NCI-H2196 (cell line): Measurements from ENCODE around the gene HLA-DQA2.
"Not testable (repeated sequence)": the region's sequence is repeated elsewhere in the genome, so short reads cannot be mapped to it uniquely, and the experiment has no call there.

Experiments used
- DNase-seq: peaks from one replicate; lab custom pipeline; 2025; ENCODE audit not compliant: unreplicated experiment; lab: John Stamatoyannopoulos, UW

The HLA-DQA2 gene

GRCh38 chr6:32775071-32775470, 33.9 kb downstream of the HLA-DQA2 start:
- DNase-seq = no peak

GRCh38 chr6:32779036-32779435, 37.8 kb downstream of the HLA-DQA2 start:
- DNase-seq = no peak

GRCh38 chr6:32782923-32783322, 41.7 kb downstream of the HLA-DQA2 start:
- DNase-seq = not testable (repeated sequence)

- DNase-seq = peak; percentile 59
Measured at GRCh38 chr6:32785781-32786533, 44.8 kb downstream of the HLA-DQA2 start.

- DNase-seq = no peak
Measured at GRCh38 chr6:32790306-32790705, 49.1 kb downstream of the HLA-DQA2 start.

GRCh38 chr6:32792901-32793435, 51.8 kb downstream of the HLA-DQA2 start:
- DNase-seq = no peak

GRCh38 chr6:32794510-32794909, 53.3 kb downstream of the HLA-DQA2 start:
- no peak for DNase-seq
